DMS53 (cell line): Measurements from ENCODE around the gene VAV3.

Source experiments
- DNase-seq: peaks from one replicate; lab custom pipeline; 2025; lab: John Stamatoyannopoulos, UW

VAV3 gene

GRCh38 chr1:107572674-107573211, 392.2 kb downstream of the VAV3 start:
- peak; percentile 73 for DNase-seq

- no peak for DNase-seq
These were observed 394.2 kb downstream of the VAV3 start for GRCh38 chr1:107570768-107571167.

- DNase-seq = no peak
These were observed 401.5 kb downstream of the VAV3 start for GRCh38 chr1:107563441-107563840.

- DNase-seq = no peak
These were observed 405.1 kb downstream of the VAV3 start for GRCh38 chr1:107559881-107560280.

- DNase-seq = no peak
These were observed 407.9 kb downstream of the VAV3 start for GRCh38 chr1:107557095-107557494.

- DNase-seq = no peak
These were observed 409.4 kb downstream of the VAV3 start for GRCh38 chr1:107555578-107555977.

- DNase-seq = no peak
These were observed 412.2 kb downstream of the VAV3 start for GRCh38 chr1:107552781-107553180.

GRCh38 chr1:107551456-107551855, 413.5 kb downstream of the VAV3 start:
- no peak for DNase-seq

- DNase-seq = no peak
These were observed 414.6 kb downstream of the VAV3 start for GRCh38 chr1:107550358-107550757.

GRCh38 chr1:107549152-107549810, 415.7 kb downstream of the VAV3 start:
- no peak for DNase-seq

- DNase-seq = no peak
These were observed 416.7 kb downstream of the VAV3 start for GRCh38 chr1:107548276-107548675.

GRCh38 chr1:107547363-107548155, 417.4 kb downstream of the VAV3 start:
- DNase-seq = no peak

GRCh38 chr1:107546576-107546975, 418.4 kb downstream of the VAV3 start:
- no peak for DNase-seq

GRCh38 chr1:107545879-107546278, 419.1 kb downstream of the VAV3 start:
- DNase-seq = no peak

- no peak for DNase-seq
These were observed 419.9 kb downstream of the VAV3 start for GRCh38 chr1:107545056-107545577.

GRCh38 chr1:107544285-107544684, 420.7 kb downstream of the VAV3 start:
- DNase-seq = no peak

GRCh38 chr1:107541412-107541811, 423.6 kb downstream of the VAV3 start:
- no peak for DNase-seq

- no peak for DNase-seq
These were observed 426.5 kb downstream of the VAV3 start for GRCh38 chr1:107538502-107538901.

GRCh38 chr1:107536266-107536665, 428.7 kb downstream of the VAV3 start:
- no peak for DNase-seq

- no peak for DNase-seq
These were observed 429.9 kb downstream of the VAV3 start for GRCh38 chr1:107535091-107535490.

- DNase-seq = peak; percentile 26
These were observed 430.3 kb downstream of the VAV3 start for GRCh38 chr1:107534632-107535031.

GRCh38 chr1:107533436-107533835, 431.5 kb downstream of the VAV3 start:
- no peak for DNase-seq

GRCh38 chr1:107532318-107532717, 432.7 kb downstream of the VAV3 start:
- DNase-seq = peak; percentile 92
